GM20000 (cell line): ENCODE results near the gene FRAT1.

Experiments used
- DNase-seq: peaks from one replicate; pipeline ENCODE4 v3.0.0; 2012; ENCODE audit warnings: low spot score
- TF ChIP-seq, protein P1 (sequence below): IDR thresholded peaks from 2 replicates; pipeline ENCODE4 v1.5.1; 2012; ENCODE audit warnings: mild to moderate bottlenecking, control low read depth; ENCODE audit errors: extremely low read depth, missing control alignments

FRAT1 gene

GRCh38 chr10:97297556-97298222 lies 21.4 kb upstream of the FRAT1 start:
- TF ChIP-seq, protein P1, sequence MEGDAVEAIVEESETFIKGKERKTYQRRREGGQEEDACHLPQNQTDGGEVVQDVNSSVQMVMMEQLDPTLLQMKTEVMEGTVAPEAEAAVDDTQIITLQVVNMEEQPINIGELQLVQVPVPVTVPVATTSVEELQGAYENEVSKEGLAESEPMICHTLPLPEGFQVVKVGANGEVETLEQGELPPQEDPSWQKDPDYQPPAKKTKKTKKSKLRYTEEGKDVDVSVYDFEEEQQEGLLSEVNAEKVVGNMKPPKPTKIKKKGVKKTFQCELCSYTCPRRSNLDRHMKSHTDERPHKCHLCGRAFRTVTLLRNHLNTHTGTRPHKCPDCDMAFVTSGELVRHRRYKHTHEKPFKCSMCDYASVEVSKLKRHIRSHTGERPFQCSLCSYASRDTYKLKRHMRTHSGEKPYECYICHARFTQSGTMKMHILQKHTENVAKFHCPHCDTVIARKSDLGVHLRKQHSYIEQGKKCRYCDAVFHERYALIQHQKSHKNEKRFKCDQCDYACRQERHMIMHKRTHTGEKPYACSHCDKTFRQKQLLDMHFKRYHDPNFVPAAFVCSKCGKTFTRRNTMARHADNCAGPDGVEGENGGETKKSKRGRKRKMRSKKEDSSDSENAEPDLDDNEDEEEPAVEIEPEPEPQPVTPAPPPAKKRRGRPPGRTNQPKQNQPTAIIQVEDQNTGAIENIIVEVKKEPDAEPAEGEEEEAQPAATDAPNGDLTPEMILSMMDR, result no peak
- no peak for DNase-seq

GRCh38 chr10:97298223-97298571 lies 20.9 kb upstream of the FRAT1 start:
- no peak for DNase-seq
- TF ChIP-seq, protein P1, result no peak

GRCh38 chr10:97300980-97301379 lies 18.1 kb upstream of the FRAT1 start:
- TF ChIP-seq, protein P1, result no peak
- no peak for DNase-seq

DNA sequence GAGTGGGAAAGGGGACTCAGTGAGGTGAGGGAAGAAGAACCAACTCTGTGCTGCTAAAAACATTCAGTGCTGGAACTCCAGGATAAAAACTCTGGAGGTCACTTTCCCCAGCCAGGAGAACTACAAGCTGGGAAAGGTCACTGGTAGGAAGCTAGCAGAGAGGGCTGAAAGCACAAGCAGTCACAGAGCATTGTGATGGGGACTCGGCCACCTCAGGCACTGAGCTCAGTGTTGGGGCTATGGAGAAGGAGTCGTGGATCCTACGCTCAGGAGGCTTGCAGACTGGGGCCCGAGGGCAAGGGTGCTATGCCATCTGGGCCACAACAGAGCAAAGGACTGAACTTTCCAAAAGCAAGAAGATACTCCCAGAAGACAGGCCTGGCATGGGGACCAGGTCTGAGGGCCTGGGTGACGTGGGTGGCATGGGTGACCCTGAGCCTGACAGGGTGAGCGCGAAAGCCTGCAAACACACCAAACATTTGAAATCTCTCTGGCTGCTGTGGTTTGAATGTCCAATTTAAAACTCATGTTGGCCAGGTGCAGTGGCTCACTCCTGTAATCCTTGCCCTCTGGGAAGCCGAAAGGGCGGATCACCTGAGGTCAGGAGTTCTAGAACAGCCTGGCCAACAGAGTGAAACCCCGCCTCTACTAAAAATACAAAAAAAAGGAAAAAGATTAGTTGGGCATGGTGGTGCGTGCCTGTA lies 16.8 kb upstream of the FRAT1 start:
- no peak for DNase-seq
- TF ChIP-seq, protein P1, result no peak

GRCh38 chr10:97307441-97307840 lies 11.6 kb upstream of the FRAT1 start:
- no peak for DNase-seq
- TF ChIP-seq, protein P1, result no peak

DNA sequence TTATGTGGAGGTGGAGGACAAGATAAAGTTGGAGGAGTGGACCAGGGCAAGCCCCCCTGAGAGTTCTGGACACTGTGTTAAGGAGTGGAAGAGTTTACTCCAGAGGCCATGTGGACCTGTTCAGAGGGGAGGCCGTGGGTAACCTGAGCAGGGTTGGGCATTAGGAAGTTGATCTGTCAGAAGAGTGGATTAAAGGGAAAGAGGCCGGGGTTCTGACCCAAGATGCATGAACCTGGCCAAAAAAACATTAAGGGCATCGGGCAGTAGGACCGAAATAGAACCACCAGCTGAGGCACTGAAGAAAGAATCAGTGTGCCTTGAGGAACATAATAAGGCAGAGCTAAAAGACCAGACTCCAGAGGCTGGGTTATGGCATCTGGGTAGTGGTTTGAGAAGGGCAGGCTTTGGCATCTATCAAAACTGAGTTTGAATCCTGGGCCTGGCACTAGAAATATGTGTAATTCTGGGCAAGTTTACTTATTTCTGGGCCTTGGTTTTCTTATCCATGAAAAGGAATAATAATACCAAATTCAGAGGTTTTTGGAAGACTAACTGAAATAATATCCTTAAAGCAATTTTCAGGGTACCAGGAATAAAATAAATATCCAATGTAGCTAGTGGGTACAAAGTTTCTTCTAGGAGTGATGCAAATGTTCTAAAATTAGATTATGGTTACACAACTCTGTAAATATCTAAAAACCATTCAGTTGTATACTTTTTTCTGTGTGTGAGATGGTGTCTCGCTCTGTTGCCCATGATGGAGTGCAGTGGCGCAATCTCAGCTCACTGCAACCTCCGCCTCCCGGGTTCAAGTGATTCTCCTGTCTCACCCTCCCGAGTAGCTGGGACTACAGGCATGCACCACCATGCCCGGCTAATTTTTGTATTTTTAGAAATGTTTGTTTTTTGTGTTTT lies 10.9 kb upstream of the FRAT1 start:
- no peak for DNase-seq
- TF ChIP-seq, protein P1, result no peak
